KMS-11 (cell line): ENCODE measurements around the gene ARPC1A.
"Not testable (repeated sequence)": the region's sequence is repeated elsewhere in the genome, so short reads cannot be mapped to it uniquely, and the experiment has no call there.

ENCODE experiments used
- H2AFZ ChIP-seq: fragments of 200-600 bp; sonication (generic); 2 replicates; pipeline ENCODE4 v1.6.1; 2016; ENCODE audit warnings: antibody characterized with exemption, mixed run types, low read depth
- H3K27ac ChIP-seq: fragments of 200-600 bp; sonication (generic); 2 replicates; pipeline ENCODE4 v1.6.1; 2016; ENCODE audit warnings: mild to moderate bottlenecking, mixed run types
- H3K27me3 ChIP-seq: fragments of 200-600 bp; sonication (generic); 2 replicates; pipeline ENCODE4 v1.6.1; 2017; ENCODE audit warnings: mild to moderate bottlenecking, low read depth, mixed run types, moderate library complexity; ENCODE audit not compliant: insufficient read depth
- H3K36me3 ChIP-seq: fragments of 200-600 bp; sonication (generic); 2 replicates; pipeline ENCODE4 v1.6.1; 2017; ENCODE audit warnings: mild to moderate bottlenecking, mixed run types; ENCODE audit not compliant: insufficient read depth
- H3K4me1 ChIP-seq: fragments of 200-600 bp; sonication (generic); 2 replicates; pipeline ENCODE4 v1.6.1; 2016; ENCODE audit warnings: mild to moderate bottlenecking, low read depth, mixed run types; ENCODE audit not compliant: poor library complexity, severe bottlenecking
- H3K4me2 ChIP-seq: fragments of 200-600 bp; sonication (generic); 2 replicates; pipeline ENCODE4 v1.7.0; 2016; ENCODE audit warnings: mild to moderate bottlenecking, mixed run types
- H3K4me3 ChIP-seq: fragments of 200-600 bp; sonication (generic); IDR thresholded peaks from 2 replicates; pipeline ENCODE4 v1.6.1; 2017; ENCODE audit warnings: low read depth, low read length, mixed read lengths; ENCODE audit not compliant: insufficient read depth
- H3K79me2 ChIP-seq: fragments of 200-600 bp; sonication (generic); 2 replicates; pipeline ENCODE4 v1.6.1; 2016; ENCODE audit warnings: low read depth, mixed run types; ENCODE audit not compliant: insufficient read depth
- H3K9ac ChIP-seq: fragments of 200-600 bp; sonication (generic); 2 replicates; pipeline ENCODE4 v1.6.1; 2016; ENCODE audit warnings: mild to moderate bottlenecking, mixed run types
- H4K20me1 ChIP-seq: fragments of 200-600 bp; sonication (generic); 2 replicates; pipeline ENCODE4 v1.6.1; 2016; ENCODE audit warnings: mild to moderate bottlenecking, mixed run types; ENCODE audit not compliant: insufficient read depth
- TF ChIP-seq, protein P1 (sequence below): fragments of 200-600 bp; sonication (generic); conservative IDR thresholded peaks from 2 replicates; pipeline ENCODE4 v1.6.1; 2017; ENCODE audit warnings: low read depth, mild to moderate bottlenecking, antibody characterized with exemption, low read length, moderate library complexity, mixed read lengths

ARPC1A gene

GRCh38 chr7:99374111-99375064, 48.7 kb downstream of the ARPC1A start, which contains the start of gene ARPC1B:
Gene ARPC1B, plus strand, starts transcription at chr7:99374730. Its CDS starts 10,985 bp downstream, at chr7:99385715.
- Histone ChIP-seq H3K4me2 (peak within 1 kb of the TSS; percentile 76), H2AFZ (peak within 1 kb of the TSS; percentile 88), H3K4me1 (peaks cover 41% of the 10 kb centered on the region), H4K20me1 (no peaks in the 10 kb centered on the region), H3K27me3 (no peaks in the 10 kb centered on the region), H3K27ac (peak within 1 kb of the TSS; percentile 31), H3K4me3 (no peak within 1 kb of the TSS), H3K79me2 (peaks cover 46% of the 10 kb centered on the region), H3K36me3 (peaks cover 5% of the 10 kb centered on the region; the same call in 1 of the 2 replicates), H3K9ac (peak within 1 kb of the TSS; percentile 39)
- TF ChIP-seq, protein P1, sequence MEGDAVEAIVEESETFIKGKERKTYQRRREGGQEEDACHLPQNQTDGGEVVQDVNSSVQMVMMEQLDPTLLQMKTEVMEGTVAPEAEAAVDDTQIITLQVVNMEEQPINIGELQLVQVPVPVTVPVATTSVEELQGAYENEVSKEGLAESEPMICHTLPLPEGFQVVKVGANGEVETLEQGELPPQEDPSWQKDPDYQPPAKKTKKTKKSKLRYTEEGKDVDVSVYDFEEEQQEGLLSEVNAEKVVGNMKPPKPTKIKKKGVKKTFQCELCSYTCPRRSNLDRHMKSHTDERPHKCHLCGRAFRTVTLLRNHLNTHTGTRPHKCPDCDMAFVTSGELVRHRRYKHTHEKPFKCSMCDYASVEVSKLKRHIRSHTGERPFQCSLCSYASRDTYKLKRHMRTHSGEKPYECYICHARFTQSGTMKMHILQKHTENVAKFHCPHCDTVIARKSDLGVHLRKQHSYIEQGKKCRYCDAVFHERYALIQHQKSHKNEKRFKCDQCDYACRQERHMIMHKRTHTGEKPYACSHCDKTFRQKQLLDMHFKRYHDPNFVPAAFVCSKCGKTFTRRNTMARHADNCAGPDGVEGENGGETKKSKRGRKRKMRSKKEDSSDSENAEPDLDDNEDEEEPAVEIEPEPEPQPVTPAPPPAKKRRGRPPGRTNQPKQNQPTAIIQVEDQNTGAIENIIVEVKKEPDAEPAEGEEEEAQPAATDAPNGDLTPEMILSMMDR: no peak

- Histone ChIP-seq H3K79me2 (peaks cover 53% of the 10 kb centered on the region), H3K27ac (peak overlapping the region; percentile 31), H2AFZ (peak overlapping the region; percentile 5), H3K4me1 (peaks cover 49% of the 10 kb centered on the region), H3K9ac (peak overlapping the region; percentile 39), H3K27me3 (no peaks in the 10 kb centered on the region), H4K20me1 (no peaks in the 10 kb centered on the region), H3K4me2 (peak overlapping the region; percentile 70), H3K36me3 (peaks cover 5% of the 10 kb centered on the region; the same call in 1 of the 2 replicates), H3K4me3 (no peak overlapping the region)
- TF ChIP-seq, protein P1: no peak
Measured at GRCh38 chr7:99375070-99375807, 49.5 kb downstream of the ARPC1A start.

DNA sequence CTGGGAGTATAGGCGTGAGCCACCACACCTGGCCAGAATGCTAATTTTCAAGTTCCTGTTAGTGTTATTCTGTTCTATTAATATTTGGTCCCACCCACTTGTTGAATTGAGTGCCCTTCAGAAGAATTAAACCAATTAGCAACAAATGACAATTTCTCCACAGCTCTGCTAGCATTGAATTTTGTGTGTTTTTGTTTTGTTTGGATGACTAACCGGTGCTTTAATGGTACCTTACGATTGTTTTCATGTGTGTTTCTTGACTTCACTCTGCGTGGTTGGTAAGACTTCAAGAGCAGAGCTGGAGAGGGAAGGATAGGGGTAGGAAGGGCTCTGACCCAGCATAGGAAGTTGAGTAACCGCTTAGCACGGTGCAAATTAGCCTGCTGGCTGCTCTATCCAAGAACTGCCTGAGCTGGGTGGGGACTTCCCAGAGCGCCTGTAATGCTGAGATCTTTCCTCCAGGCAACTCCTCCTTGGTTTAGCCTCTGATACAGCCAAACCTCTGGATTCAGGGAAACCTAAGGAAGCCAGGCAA, 53.4 kb downstream of the ARPC1A start:
- peak overlapping the region; percentile 85 for H3K27ac ChIP-seq
- no peaks in the 10 kb centered on the region for H3K27me3 ChIP-seq
- H3K79me2 ChIP-seq: peaks cover 84% of the 10 kb centered on the region
- H3K36me3 ChIP-seq: peaks cover 5% of the 10 kb centered on the region; the same call in 1 of the 2 replicates
- no peak overlapping the region for H2AFZ ChIP-seq
- H3K4me1 ChIP-seq: peaks cover 70% of the 10 kb centered on the region
- TF ChIP-seq, protein P1: no peak
- H3K4me3 ChIP-seq: no peak overlapping the region
- no peaks in the 10 kb centered on the region for H4K20me1 ChIP-seq
- H3K9ac ChIP-seq: no peak overlapping the region
- H3K4me2 ChIP-seq: peak overlapping the region; percentile 92

GRCh38 chr7:99379693-99380031, 54.0 kb downstream of the ARPC1A start:
- peaks cover 87% of the 10 kb centered on the region for H3K79me2 ChIP-seq
- H3K4me2 ChIP-seq: peak overlapping the region; percentile 92
- H3K27me3 ChIP-seq, H3K4me3 ChIP-seq, H4K20me1 ChIP-seq, H3K36me3 ChIP-seq, H2AFZ ChIP-seq, H3K9ac ChIP-seq: not testable (repeated sequence)
- peaks cover 70% of the 10 kb centered on the region for H3K4me1 ChIP-seq
- H3K27ac ChIP-seq: peak overlapping the region; percentile 85
